GM18499 (cell line): Measurements from ENCODE around the gene SENP3.
"Not testable (repeated sequence)": the region's sequence is repeated elsewhere in the genome, so short reads cannot be mapped to it uniquely, and the experiment has no call there.

Experiments used
- ATAC-seq: cut with Tn5 transposase; IDR thresholded peaks from one replicate; pipeline ENCODE4 v1.9.1; 2021; ENCODE audit warnings: moderate number of reproducible peaks; ENCODE audit not compliant: insufficient read depth, unreplicated experiment

The SENP3 gene

GRCh38 chr17:7590743-7591142 lies 29.0 kb downstream of the SENP3 start:
- no peak for ATAC-seq

GRCh38 chr17:7591596-7591995 lies 29.9 kb downstream of the SENP3 start:
- ATAC-seq = no peak

- no peak for ATAC-seq
These were observed 30.8 kb downstream of the SENP3 start for GRCh38 chr17:7592422-7593021.

GRCh38 chr17:7593296-7593695 lies 31.6 kb downstream of the SENP3 start:
- no peak for ATAC-seq

DNA sequence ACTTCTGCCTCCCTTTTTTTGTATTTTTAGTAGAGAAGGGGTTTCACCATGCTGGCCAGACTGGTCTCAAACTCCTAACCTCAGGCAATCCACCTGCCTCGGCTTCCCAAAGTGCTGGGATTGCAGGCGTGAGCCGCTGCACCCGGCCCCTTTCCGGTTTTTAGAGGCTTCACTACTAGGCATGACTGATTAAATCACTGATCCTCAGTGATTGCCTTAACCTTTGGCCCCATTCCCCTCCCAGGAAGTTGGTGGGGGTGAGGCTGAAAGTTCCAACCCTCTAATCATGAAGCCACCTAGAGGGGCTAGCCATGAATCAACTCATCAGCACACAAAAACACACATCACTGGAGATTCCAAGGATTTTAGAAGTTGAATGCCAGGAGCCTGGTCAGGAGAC lies 35.8 kb downstream of the SENP3 start:
- not testable (repeated sequence) for ATAC-seq

GRCh38 chr17:7606280-7606679 lies 44.6 kb downstream of the SENP3 start:
- ATAC-seq = no peak

DNA sequence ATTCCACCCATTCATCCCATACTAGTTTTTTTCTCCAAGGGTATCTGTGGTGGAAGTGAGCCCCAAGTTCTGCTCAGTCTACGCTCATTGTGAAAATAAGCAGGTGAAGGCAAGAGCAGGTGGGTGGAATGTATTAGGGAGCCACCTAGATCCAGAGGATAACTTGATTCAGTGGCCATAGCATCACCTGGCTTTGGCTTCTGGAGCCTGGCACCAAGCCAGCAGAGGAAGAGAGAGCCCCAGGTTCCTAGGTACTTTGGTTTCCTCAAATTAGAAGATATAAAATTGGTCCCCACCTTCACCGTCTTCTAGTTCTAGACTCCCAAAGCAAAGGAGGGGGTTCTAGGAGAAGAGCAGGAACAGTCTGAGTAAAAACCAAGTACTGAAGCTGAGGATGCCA lies 48.9 kb downstream of the SENP3 start:
- no peak for ATAC-seq

DNA sequence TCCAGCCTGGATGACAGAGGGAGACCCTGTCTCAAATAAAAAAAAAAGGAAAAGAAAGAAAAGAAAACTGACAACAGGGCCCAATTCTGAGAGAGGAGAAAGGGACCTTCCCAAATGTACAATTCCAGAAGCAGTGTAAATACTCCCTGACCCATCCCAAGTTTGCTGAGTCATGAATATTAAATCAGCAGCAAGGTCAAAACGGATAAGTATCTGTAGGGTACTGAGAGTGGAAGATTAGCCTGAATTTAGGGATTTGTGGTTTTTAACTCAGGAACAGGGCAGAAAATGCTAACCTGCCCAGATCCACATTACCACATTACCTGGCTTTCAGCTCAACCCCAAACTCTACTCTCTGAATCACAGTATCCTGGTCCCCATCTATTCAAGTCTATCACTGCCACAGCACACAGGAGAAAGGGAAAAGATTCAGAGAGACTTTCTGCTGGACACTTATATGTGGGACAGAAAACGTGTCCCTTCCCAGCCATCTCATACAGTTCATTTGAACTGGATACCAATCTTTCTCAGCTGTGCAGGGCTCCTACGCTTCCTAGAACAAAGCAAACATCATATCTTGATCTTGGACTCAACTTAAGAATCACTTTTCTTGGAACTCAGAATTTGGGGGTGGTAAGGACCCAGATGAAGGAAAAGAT lies 50.0 kb downstream of the SENP3 start:
- no peak for ATAC-seq

DNA sequence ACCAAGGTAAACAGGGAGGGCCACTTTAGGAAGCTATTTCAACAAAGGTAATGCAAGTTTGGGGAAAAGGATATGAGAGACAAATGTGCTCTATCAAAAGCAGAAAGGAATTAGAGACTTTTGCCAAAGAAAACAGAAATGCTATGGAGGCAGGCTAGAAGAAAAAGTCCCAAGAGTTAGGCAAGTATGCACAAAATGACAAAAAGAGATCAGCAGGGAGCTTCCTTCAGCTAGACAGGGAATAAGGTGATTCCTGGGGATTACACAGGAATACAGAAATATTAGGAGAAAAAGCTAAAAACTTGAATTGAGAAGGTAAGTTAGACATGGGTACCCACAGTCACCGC lies 50.5 kb downstream of the SENP3 start:
- no peak for ATAC-seq

DNA sequence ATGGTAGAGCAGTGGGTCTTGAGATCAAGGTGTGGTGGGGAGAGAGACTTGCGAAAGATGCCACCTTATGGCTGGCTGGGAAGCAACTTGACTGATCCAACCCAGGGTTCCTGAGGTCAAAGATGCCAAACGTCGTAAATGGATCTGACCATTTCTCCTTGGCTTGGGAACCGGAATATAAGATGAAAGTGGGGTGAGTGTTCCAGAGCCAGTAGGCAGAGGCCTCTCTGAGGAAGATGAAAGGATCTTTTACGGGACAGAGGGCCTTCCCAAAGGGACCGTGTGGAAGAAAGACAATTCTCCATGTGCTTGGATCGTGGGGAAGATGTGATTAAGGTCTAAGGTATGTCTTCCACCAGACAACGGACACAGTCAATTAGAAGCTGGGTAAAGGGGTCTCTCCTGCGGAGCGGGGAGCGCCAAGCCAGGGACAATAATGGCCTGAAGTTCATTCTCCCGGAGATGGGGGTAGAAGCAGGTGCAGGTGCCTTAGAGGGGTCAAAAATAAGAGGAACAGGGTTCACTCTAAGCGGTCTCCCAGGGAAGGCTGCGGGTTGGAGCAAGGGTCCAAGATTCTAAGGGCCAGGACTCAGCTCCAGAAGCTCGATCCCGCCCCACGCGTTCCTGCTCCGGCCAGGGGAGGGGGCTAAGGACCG lies 52.2 kb downstream of the SENP3 start:
- no peak for ATAC-seq

DNA sequence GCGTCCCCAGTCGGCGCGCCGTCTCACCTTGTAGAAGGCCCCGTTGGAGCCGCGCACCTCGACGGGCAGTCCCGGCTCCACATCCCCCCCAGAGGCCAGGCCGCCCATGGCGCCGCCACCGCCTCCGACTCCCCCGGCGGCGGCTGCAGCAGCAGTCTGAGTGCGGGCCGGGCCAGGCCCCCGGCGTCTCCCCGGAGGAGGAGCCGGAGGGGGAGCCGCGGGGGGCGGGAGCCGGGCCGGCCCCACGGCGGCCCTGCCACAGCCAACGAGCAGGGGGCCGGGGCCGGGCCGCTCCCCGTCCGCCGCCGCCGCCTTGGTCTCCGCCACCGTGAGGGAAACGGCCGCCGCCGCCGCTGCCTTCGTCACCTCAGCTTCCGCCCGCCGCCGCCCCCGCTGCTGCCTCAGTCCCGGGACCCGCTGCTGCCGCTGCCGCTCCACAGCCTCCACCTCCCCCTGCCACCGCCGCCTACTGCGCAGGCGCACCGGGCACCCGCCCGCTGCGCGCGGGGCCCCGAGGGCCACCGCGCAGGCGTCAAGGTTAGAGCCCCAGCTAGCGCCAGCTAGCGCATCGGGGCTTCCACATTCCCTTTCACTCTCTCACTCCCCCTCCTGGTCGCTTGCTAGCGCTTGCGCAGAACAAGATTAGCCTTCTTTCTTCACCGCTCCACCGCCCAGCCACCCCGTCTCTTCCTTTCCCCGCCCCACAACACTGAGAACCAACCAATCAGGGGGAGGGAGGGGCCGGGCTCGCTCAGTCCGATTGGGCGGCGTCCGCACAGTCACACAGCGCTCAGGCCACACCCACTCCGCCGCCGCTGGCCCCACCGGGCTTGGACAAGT lies 52.9 kb downstream of the SENP3 start, which contains the start of gene FXR2:
FXR2 (minus strand) TSS at position 473 of the 840 bp plus-strand sequence; CDS start at position 108, 365 bp downstream.
- peak; percentile 59 for ATAC-seq

DNA sequence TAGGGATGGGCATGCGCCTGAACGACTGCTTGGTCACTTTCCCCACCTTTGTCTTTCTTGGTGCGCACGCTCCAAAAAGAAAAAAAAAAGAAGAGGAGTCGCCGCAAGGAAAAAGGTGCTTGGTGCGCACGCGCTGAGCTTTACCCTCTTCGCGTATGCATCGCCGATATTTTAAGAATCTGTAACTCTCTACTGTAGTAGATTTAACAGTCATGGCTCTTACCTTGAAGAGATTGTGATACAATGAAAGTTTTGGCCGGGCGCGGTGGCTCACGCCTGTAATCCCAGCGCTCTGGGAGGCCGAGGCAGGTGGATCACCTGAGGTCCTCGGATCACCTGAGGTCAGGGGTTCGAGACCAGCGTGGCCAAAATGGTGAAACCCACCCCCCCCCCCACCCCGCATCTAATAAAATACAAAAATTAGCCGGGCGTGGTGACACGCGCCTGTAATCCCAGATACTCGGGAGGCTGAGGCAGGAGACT lies 53.6 kb downstream of the SENP3 start:
- no peak for ATAC-seq

DNA sequence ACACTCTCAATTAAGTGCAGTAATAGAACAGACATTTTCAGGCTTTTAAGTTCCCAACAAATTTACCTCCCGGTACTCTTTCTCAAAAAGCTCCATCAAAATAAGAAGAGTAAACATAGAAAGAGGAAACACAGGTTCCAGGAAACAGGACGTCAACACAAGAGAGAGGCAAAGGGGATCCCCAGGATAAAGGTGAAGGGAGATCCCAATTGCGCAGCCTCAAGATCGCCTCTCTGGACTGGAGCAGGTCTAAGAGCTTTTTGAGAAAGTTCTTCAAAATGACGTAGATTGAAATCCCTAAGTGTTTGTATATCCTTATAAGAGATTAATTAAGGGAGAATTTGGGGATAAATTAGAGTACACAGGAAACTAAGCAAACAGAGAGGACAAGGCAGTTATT lies 56.9 kb downstream of the SENP3 start:
- ATAC-seq = no peak

DNA sequence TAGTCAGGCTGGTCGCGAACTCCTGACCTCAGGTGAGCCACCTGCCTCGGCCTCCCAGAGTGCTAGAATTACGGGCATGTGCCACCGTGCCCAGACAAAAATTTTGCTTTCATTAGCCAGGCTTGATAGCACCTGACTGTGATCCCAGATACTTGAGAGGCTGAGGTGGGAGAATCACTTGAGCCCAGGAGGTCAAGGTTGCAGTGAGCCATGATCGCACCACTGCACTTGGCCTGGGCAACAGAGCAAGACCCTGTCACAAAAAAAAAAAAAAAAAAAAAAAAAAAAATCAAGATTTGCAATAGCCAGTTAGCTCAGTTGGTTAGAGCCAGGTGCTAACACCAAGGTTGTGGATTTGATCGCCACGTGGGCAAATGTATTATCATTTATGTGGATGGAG lies 59.1 kb downstream of the SENP3 start:
- no peak for ATAC-seq
